ENCODE measurements around the gene KIF1A. TPM values are rescaled to one million over a fixed set of nuclear protein-coding genes. Genes with fewer than 3 reads are reported as not detected.

KIF1A gene
- total and polyA plus RNA-seq, 2 of the 8 experiments (the other 6 are each of a cell fraction or from before 2014, with no cell fraction given), result 61.3 to 281 TPM

GRCh38 chr2:240722796-240723735 is 97.0 kb downstream of the KIF1A start:
- no peaks in the 10 kb centered on the region for H3K9me3 ChIP-seq (ENCODE audit: insufficient read depth in 2 of 2, low read depth in 1 of 2, low read length in 1 of 2)
- H2BK5ac ChIP-seq (ENCODE audit: low read depth, low read length), result no peak overlapping the region
- H2BK120ac ChIP-seq (replicated peaks; ENCODE audit: low read depth, low read length), result no peak overlapping the region
- H3K4ac ChIP-seq (replicated peaks; ENCODE audit: insufficient read length, low read depth, low read length), result no peak overlapping the region
- H2BK20ac ChIP-seq (ENCODE audit: low read length), result no peak overlapping the region
- H4K91ac ChIP-seq (replicated peaks; ENCODE audit: insufficient read length, low read length), result no peak overlapping the region
- H3K23me2 ChIP-seq (ENCODE audit: low read depth, low read length), result no peaks in the 10 kb centered on the region
- peaks cover 22 to 94% (median 62%) of the 10 kb centered on the region in 4 experiments for H3K36me3 ChIP-seq (ENCODE audit: control insufficient read depth in 2 of 4, insufficient read depth in 4 of 4, low read length in 3 of 4)
- no peak overlapping the region for H3K27ac ChIP-seq (ENCODE audit: low read depth, low read length)
- H3K27me3 ChIP-seq (replicated peaks in 1 of 4; ENCODE audit: control insufficient read depth in 3 of 4, extremely low read depth in 1 of 4, insufficient read depth in 3 of 4, low read length in 3 of 4), result no peaks in the 10 kb centered on the region
- no peak overlapping the region for H3K14ac ChIP-seq (ENCODE audit: insufficient read length)
- H3K4me3 ChIP-seq (ENCODE audit: extremely low read depth in 1 of 4, insufficient read depth in 2 of 4, low read depth in 3 of 4, low read length in 4 of 4), result no peak overlapping the region
- H2BK12ac ChIP-seq (ENCODE audit: low read depth, low read length), result no peak overlapping the region
- H3K18ac ChIP-seq (ENCODE audit: extremely low read depth, low read length), result no peak overlapping the region
- no peaks in the 10 kb centered on the region for H3K79me2 ChIP-seq (ENCODE audit: control insufficient read depth in 1 of 2, insufficient read depth in 2 of 2, low read length in 2 of 2)
- no peak overlapping the region for H2BK15ac ChIP-seq (ENCODE audit: low read length)
- no peak for FAIRE-seq
- peaks cover 2% of the 10 kb centered on the region for H3K79me1 ChIP-seq (ENCODE audit: low read depth, low read length)
- 95% methylated on average over 32 of the region's 32 CpGs; no CpG with 5 or more reads in 1 of the 2 experiments for WGBS, 2 experiments (ENCODE audit: extremely low coverage in 1 of 2, insufficient coverage in 1 of 2, insufficient read length in 1 of 2, insufficient replicate concordance in 2 of 2, low coverage in 1 of 2, low lambda C conversion rate in 2 of 2, missing lambda C conversion rate in 1 of 2)
- no peak overlapping the region for H3K4me2 ChIP-seq (ENCODE audit: insufficient read depth in 1 of 2, low read depth in 2 of 2, low read length in 2 of 2)
- ChIA-PET POLR2A (ENCODE audit: partially characterized antibody) (interaction anchor here (1.0 to 1.9 kb wide), 4 partner anchors 14 to 66 kb away, joined by 3 to 7 read pairs (median 4); no protein-coding TSS in a partner anchor), CTCF (ENCODE audit: partially characterized antibody) (interaction anchor here (1.0 to 1.5 kb wide), 5 partner anchors 8 to 24 kb away, joined by 3 to 4 read pairs (median 3); no protein-coding TSS in a partner anchor)
- H4K5ac ChIP-seq (ENCODE audit: insufficient read length, low read depth, low read length), result no peak overlapping the region
- H3K9ac ChIP-seq (replicated peaks in 1 of 4; ENCODE audit: extremely low read depth in 1 of 4, low read depth in 3 of 4, low read length in 3 of 4), result no peak overlapping the region
- peaks cover 7 to 16% of the 10 kb centered on the region in 2 experiments for H4K20me1 ChIP-seq (replicated peaks in 1 of 2; ENCODE audit: control insufficient read depth in 1 of 2, insufficient read depth in 2 of 2, low read length in 2 of 2)
- H3K4me1 ChIP-seq (replicated peaks in 1 of 4; ENCODE audit: control insufficient read depth in 3 of 4, insufficient read depth in 4 of 4, low read length in 3 of 4), result no peaks in the 10 kb centered on the region
- H2AFZ ChIP-seq (ENCODE audit: low read length), result no peak overlapping the region
- H4K8ac ChIP-seq (ENCODE audit: extremely low read depth, insufficient read depth, low read length), result no peak overlapping the region
- H2AK5ac ChIP-seq (ENCODE audit: low read depth, low read length), result no peak overlapping the region
- H3K56ac ChIP-seq (replicated peaks; ENCODE audit: insufficient read length, low read depth, low read length), result no peak overlapping the region
- no peak overlapping the region for H3K23ac ChIP-seq (ENCODE audit: insufficient read length)
- no peak for DNase-seq (ENCODE audit: low read depth in 1 of 2, low spot score in 2 of 2)
- TF ChIP-seq NRF1 (IDR thresholded peaks at IDR 0.05; ENCODE audit: low read depth, low read length), result no peak
- TF ChIP-seq POU5F1 (IDR thresholded peaks at IDR 0.05; ENCODE audit: low read depth, low read length), result no peak
- TF ChIP-seq CTBP2 (IDR thresholded peaks at IDR 0.05; ENCODE audit: borderline replicate concordance, insufficient read depth, insufficient read length, low read length), result no peak
- TF ChIP-seq CHD2 (IDR thresholded peaks at IDR 0.05; ENCODE audit: low read length), result no peak
- no peak for TF ChIP-seq SUZ12 (IDR thresholded peaks at IDR 0.05; ENCODE audit: low read length)
- TF ChIP-seq GABPA (IDR thresholded peaks at IDR 0.05; ENCODE audit: borderline replicate concordance, insufficient read depth, low read length), result no peak
- TF ChIP-seq RFX5 (IDR thresholded peaks at IDR 0.05; ENCODE audit: borderline replicate concordance, low read depth, low read length), result no peak
- no peak for TF ChIP-seq RXRA (IDR thresholded peaks at IDR 0.05; ENCODE audit: insufficient read depth, low read depth, low read length)
- no peak for TF ChIP-seq SP1 (IDR thresholded peaks at IDR 0.05; ENCODE audit: low read depth, low read length)
- TF ChIP-seq SP4 (IDR thresholded peaks at IDR 0.05; ENCODE audit: low read length), result no peak
- no peak for TF ChIP-seq TAF7 (optimal IDR thresholded peaks at IDR 0.05; ENCODE audit: borderline replicate concordance, low read depth, low read length)
- no peak for TF ChIP-seq JUN (IDR thresholded peaks at IDR 0.05; ENCODE audit: low read depth, low read length)
